Measurements from ENCODE around the gene WDR62.

The WDR62 gene

DNA sequence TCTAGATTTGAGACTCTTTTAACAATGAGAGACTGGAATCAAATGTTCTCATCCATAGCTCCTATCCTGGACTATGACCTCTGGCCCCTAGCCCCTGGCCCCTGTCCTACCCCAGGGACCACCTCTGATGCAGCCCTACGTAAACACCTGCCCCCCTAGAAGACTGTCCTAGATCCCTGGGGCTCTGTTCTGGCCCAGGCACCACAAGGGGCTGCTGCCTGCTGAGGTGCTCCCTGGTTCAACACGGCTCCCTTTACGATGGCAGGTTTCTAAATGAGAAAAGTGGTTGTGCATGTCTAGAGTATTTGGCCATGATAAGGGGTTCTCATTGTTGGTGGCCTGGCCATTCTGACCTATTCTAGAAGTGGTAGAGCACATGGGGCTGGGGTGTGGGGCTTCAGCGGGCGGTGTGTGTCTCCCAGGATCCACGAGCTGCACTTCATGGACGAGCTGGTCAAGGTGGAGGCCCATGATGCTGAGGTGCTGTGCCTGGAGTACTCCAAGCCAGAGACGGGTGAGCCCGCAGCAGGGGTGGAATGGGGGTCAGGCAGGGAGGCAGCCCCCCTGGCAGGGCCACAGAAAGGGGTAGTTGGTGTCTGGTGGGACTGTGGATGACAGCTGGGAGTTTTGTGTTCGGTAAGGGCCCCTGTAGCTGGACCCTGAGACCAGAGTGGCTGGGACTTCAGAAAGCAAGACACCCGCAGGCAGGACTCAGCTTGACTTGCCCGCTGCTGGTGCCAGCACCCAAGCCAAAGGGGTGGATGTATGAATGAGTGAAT lies 29.7 kb downstream of the WDR62 start (continued):
- TF ChIP-seq GLIS1 (tag by site-specific recombination; IDR thresholded peaks at IDR 0.05) = no peak
- no peak for TF ChIP-seq ZNF768 (tag by site-specific recombination; IDR thresholded peaks at IDR 0.05)
- TF ChIP-seq SCRT2 (tag by site-specific recombination; IDR thresholded peaks at IDR 0.05) = no peak
- TF ChIP-seq MEIS1 (CRISPR knock-in tag; IDR thresholded peaks at IDR 0.05; ENCODE audit: borderline replicate concordance) = no peak
- TF ChIP-seq ZNF335 (tag by site-specific recombination; conservative IDR thresholded peaks at IDR 0.05) = no peak
- TF ChIP-seq HOXA7 (CRISPR knock-in tag; IDR thresholded peaks at IDR 0.05; ENCODE audit: borderline replicate concordance) = no peak
- no peak for TF ChIP-seq ZNF202 (tag by site-specific recombination; IDR thresholded peaks at IDR 0.05; ENCODE audit: borderline replicate concordance)
- TF ChIP-seq ZNF157 (tag by site-specific recombination; IDR thresholded peaks at IDR 0.05) = no peak
- TF ChIP-seq, protein P1, sequence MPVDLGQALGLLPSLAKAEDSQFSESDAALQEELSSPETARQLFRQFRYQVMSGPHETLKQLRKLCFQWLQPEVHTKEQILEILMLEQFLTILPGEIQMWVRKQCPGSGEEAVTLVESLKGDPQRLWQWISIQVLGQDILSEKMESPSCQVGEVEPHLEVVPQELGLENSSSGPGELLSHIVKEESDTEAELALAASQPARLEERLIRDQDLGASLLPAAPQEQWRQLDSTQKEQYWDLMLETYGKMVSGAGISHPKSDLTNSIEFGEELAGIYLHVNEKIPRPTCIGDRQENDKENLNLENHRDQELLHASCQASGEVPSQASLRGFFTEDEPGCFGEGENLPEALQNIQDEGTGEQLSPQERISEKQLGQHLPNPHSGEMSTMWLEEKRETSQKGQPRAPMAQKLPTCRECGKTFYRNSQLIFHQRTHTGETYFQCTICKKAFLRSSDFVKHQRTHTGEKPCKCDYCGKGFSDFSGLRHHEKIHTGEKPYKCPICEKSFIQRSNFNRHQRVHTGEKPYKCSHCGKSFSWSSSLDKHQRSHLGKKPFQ (tag by site-specific recombination; IDR thresholded peaks at IDR 0.05) = no peak

DNA sequence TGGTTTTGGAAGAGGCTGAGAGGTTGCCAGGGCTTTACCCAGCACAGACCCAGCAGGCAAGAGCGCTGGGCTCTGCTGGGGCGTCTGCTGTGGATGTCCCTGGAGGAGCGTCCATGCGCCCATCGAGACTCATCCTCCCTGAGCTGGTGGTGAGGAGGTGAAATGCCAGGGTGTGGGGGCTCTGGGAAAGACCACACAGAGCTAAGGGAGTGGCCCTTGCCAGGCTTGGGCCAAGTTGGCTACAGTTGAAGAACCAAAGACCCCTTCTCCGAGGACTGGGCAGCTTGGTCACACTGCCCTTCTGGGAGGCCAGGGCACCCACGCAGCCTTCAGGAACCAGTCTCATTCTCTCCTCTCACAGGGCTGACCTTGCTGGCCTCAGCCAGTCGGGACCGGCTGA lies 31.6 kb downstream of the WDR62 start:
- no peaks in the 10 kb centered on the region for H3K9me3 ChIP-seq (ENCODE audit: control insufficient read depth, insufficient read depth, low read depth, low read length)
- H3K27ac ChIP-seq (ENCODE audit: extremely low read depth, low read depth, low read length) = peak overlapping the region; percentile 22; the same call in 1 of the 2 replicates
- CTCF ChIA-PET = interaction anchor here (0.7 to 1.0 kb wide), 2 partner anchors 9 to 42 kb away, joined by 3 to 4 read pairs; no protein-coding TSS in a partner anchor
- H3K4me1 ChIP-seq (ENCODE audit: control insufficient read depth, insufficient read depth, low read length) = no peaks in the 10 kb centered on the region
- H3K4me3 ChIP-seq (ENCODE audit: low read depth, low read length) = no peak overlapping the region
- peaks cover 91 to 97% of the 10 kb centered on the region in 2 experiments for H3K36me3 ChIP-seq (ENCODE audit: control insufficient read depth in 2 of 2, insufficient read depth in 1 of 2, low read length in 2 of 2)
- POLR2A ChIA-PET = no interaction called here
- TF ChIP-seq ZFP69B (tag by site-specific recombination; IDR thresholded peaks at IDR 0.05) = no peak
- TF ChIP-seq ZNF138 (tag by site-specific recombination; IDR thresholded peaks at IDR 0.05; ENCODE audit: borderline replicate concordance) = no peak
- TF ChIP-seq RBAK (tag by site-specific recombination; IDR thresholded peaks at IDR 0.05) = no peak
- TF ChIP-seq, protein P2, sequence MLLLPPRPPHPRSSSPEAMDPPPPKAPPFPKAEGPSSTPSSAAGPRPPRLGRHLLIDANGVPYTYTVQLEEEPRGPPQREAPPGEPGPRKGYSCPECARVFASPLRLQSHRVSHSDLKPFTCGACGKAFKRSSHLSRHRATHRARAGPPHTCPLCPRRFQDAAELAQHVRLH (tag by site-specific recombination; IDR thresholded peaks at IDR 0.05) = no peak
- TF ChIP-seq ZNF776 (tag by site-specific recombination; IDR thresholded peaks at IDR 0.05; ENCODE audit: borderline replicate concordance) = no peak

DNA sequence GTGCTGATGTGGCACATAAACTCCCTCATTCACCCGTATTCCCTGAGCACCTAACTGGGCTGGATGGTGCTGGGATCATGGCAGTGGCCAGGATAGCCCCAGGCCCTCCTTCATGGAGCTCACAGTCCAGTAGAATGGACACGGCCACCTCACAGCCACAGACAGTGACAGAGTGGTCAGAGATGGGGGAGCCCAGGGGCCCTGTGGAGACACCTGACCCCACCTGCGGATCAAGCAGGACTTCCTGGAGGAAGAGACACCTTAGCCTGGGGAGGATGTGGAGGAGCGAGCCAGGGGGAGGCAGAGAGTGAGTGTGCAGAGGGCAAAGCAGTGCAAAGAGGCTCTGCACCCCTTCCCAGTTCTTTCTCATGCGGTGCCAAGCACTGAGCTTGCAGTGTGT lies 35.1 kb downstream of the WDR62 start:
- CTCF ChIA-PET = interaction anchor here (1.5 kb wide), 1 partner anchor 29 kb away, joined by 5 read pairs; no protein-coding TSS in a partner anchor
- TF ChIP-seq, protein P3, sequence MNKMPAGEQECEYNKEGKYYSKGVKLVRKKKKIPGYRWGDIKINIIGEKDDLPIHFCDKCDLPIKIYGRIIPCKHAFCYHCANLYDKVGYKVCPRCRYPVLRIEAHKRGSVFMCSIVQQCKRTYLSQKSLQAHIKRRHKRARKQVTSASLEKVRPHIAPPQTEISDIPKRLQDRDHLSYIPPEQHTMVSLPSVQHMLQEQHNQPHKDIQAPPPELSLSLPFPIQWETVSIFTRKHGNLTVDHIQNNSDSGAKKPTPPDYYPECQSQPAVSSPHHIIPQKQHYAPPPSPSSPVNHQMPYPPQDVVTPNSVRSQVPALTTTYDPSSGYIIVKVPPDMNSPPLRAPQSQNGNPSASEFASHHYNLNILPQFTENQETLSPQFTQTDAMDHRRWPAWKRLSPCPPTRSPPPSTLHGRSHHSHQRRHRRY (tag by site-specific recombination; IDR thresholded peaks at IDR 0.05) = no peak
- TF ChIP-seq, protein P4, sequence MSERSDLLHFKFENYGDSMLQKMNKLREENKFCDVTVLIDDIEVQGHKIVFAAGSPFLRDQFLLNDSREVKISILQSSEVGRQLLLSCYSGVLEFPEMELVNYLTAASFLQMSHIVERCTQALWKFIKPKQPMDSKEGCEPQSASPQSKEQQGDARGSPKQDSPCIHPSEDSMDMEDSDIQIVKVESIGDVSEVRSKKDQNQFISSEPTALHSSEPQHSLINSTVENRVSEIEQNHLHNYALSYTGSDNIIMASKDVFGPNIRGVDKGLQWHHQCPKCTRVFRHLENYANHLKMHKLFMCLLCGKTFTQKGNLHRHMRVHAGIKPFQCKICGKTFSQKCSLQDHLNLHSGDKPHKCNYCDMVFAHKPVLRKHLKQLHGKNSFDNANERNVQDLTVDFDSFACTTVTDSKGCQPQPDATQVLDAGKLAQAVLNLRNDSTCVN (tag by site-specific recombination; optimal IDR thresholded peaks at IDR 0.05) = peak; percentile 1
- peak; percentile 57; the same call in 1 of the 2 replicates for TF ChIP-seq SCRT2 (tag by site-specific recombination; IDR thresholded peaks at IDR 0.05)
- Histone ChIP-seq H3K27ac (ENCODE audit: extremely low read depth, low read depth, low read length) (no peak overlapping the region), H3K4me3 (ENCODE audit: low read depth, low read length) (no peak overlapping the region), H3K36me3 (ENCODE audit: control insufficient read depth in 2 of 2, insufficient read depth in 1 of 2, low read length in 2 of 2) (peaks cover 88 to 100% of the 10 kb centered on the region in 2 experiments), H3K9me3 (ENCODE audit: control insufficient read depth, insufficient read depth, low read depth, low read length) (no peaks in the 10 kb centered on the region), H3K4me1 (ENCODE audit: control insufficient read depth, insufficient read depth, low read length) (no peaks in the 10 kb centered on the region)
- POLR2A ChIA-PET = no interaction called here

Data from HEK293 (cell line).